HG03097 (cell line): ENCODE data around the gene MEIS2.

ENCODE experiments used
- ATAC-seq: cut with Tn5 transposase; IDR thresholded peaks from one replicate; pipeline ENCODE4 v1.9.1; 2021; ENCODE audit not compliant: unreplicated experiment, low FRiP score

Gene MEIS2

DNA sequence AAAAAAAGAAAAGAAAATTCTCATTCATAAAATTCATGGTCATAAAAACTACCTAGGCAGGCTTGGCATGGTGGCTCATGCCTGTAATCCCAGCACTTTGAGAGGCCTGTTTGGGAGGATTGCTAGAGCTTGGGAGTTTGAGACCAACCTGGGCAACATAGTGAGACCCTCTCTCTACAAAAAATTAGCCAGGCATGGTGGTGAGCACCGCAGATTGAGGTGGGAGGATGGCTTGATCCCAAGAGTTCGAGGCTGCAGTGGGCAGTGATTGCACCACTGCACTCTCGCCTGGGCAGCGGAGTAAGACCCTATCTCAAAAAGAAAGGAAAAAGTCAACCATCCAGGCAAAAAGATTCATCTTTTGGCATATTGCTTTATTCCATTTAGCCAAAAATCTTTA, 58.5 kb downstream of the MEIS2 start:
- ATAC-seq, result no peak

DNA sequence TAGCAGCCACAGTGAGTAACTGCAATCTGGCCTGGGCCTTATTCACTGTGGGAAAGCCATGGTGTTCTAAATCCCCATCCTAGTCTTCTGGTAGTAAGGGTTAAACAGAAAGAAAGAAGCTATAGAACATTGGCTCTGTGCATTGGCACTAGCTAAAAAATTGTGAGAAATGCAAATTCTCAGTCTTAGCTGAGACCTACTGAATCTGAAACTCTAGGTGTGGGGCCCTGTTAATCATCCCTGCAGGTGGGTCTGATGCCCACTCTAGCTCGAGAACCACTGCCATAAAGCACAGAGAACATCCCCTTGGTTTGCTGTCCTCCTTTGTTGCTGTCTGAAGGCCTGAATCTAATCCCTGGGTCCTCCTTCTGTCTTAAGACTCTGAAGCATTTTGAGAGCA, 59.3 kb downstream of the MEIS2 start:
- no peak for ATAC-seq

DNA sequence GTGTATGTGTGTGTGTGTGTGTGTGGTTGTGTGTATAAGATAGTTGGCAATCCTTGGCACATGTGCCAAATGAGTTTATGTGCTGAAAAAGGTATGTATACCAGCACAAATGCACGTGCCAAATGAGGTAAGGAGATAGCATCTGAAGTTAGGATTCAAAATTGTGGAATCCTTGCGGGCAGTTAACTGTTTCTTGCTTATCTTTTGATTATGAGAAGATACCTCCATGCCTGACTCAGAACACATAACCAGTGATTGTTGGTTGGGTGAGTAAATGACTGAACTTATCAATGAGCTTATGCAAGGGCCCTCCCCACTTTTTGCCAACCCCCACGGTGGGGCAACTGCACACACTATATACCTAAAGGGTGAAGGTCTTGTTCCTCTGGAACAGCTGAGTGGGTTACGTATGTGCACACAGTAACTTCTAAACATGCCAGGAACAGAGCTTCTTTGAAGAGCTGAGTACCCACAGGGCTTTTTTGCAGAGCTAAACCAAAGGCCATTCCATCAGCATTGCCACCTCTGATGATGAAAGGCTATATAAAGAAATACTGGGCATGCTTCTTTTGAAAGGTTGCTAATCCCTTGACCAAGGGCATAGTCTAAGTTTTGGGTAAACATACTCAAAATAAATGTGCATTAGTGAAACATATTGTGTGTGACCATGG, 60.1 kb downstream of the MEIS2 start:
- no peak for ATAC-seq

DNA sequence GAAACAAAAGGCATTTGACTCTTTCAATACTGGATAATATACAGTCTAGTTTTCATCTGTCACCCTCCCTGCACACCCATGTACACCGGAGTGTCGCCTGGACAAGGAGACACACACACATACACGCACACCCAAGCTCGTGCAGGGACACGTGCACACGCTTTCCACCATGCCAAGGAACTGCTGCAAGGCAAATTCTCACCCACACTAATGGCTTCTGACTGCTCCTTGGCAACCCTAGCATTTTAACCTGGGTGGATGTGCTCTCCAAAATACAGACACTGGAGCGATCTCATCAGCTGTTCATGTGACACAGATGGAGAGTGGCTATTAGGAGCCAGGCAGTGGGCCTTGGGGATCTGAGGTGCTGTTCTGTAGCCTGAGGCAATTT, 61.6 kb downstream of the MEIS2 start:
- no peak for ATAC-seq

DNA sequence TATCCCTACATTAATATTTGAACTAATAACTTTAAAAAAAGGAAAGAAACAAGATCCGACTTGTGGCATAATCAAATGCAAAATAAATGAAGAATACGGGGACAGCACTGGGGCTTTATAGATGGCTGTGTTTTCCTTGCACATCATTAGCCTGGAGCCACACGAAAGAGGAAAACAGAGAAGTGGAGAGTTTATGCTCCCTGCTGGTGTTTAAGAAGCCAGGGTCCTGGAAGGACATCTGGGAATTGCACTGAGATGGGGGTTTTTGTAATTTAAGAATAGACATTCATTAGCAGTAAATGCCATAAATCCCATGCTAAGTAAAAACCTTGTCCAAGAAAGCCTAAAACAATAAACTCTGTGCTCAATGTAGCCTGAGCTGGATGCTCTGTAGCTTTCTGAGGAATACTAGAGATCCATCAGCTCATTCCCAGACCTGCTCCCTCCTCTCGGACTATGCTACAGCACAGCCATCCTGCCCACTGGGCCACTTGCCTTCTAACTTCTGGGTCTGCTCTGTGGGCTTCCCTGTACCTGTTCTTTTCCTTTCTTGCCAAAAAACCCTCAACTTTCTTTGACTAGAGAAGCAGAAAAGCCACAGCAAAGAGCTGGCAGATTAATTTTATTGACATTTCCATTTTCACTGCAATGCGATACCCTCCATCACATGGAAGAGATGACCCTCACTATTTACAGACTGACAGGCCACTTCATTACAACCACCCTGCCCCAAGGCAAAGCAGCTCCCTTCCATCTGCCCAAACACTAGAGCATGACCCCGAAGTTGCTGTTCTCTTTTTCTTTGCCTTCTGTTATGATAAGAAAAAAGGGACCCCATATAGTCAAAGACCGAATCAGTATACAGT, 62.3 kb downstream of the MEIS2 start:
- no peak for ATAC-seq

DNA sequence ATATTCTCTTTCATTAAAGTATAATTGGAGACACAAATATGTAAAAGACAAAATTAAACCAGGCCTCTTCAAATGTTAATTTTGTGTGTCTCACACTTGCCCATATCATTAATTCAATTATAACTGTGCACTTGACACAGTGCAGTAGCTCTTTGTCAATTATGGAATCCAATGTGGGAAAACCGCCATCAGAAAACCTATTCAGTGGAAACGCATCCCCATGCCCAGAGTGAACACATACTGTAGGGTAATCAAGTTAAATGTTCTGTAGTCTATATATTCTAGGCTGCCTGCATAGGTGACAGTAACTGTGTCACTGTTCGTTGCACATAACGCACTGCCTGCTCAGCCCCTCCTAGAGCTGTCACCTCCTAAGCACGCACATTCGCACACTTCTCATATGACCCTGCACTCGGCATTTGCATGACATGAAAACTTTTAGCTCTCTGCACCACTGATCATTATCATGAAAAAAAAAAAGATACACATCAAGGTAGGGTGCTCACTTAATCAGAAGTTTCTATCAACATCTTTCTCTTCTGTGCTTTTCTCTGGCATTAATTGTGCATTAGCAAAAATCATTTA, 63.2 kb downstream of the MEIS2 start:
- no peak for ATAC-seq

DNA sequence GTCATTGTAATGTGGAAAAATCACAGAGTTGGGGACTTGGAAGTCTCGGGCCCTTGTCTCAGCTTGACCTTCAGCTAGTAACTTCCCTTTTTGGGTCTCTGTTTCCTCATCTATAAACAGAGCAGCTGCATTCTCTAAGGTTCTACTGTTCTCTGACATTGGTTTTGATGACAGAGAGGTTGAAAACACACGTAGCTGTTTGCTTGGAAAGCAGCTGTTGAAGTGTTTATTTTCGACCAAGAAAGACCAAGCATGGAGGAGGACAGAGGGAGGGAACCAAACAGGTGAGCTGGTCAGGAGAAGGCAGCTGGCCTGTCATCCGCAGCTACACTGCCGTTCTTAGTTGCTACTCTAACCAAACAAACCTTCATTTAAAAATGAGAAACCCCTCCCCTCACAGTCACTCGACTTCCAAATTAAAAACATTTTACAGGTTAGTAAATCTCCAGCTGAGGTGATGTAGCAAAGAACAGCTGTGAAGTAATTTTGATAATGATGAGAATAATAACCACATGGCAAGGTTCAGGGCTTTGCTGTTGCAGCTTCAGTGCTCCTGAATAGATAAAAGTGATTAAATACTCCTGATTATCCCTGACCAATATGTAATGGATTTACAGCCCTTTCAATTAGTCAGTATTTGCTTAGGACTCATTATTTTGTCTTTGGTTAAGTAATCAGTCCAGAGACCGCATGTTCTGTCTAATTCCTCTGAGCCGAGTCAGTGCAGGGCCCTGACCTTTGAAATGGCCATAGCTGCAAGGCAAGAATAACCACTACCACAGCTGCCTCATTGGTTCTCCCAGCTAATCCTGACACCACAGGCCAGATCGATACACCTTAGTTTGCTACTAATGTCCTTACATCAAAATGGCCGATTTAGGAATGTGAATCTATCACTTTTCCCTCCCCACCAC, 65.3 kb downstream of the MEIS2 start:
- ATAC-seq, result no peak

DNA sequence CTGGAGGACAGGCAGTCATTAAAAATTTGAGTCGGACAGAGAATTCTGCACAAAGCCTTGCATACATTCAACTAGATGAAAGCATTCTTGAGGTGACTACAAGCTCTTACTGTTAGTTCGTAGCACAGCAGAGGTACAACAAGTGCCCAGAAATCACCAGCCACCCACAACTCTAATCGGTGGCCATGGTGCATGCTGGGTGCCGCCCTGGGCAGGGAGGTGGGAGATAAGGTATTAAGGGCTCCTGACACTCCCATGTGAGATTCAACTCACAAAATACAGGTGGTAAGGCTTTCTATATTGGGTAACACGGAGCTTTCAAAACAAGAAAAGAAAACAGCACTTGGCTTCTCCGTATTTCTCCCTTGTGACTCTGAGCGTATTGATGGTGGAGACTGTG, 66.0 kb downstream of the MEIS2 start:
- ATAC-seq, result no peak

DNA sequence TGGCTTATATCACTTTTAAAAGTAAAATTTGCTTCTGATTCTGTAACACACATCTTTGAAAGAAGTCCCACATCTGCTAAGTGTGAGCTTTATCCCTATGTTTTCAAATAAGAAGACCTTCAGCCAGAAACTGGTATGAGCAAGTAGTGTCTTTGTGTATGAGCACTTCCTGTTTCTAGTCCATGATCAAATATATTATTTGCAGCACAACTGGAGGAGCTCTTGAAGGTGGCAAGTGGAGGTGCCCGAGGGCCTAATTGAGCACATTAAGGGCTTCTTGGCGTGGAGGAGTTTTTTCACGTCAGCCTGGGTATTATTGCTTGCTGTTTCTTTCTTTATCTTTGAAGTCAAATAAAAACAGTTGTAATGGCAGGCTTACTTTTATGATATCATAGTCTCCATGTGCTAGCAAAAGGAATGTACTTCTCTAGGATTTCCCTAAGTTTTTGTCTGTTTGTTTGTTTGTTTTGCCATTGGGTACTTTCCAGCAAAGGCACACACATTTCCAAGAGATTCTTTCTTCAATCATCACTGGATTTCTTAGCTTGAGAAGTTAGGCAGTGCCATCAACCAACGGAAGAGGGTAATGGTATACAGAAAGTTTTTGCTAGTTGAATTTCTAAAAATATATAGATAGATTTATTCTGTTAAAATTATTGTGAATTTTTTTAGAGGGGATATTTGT, 68.1 kb downstream of the MEIS2 start:
- ATAC-seq, result no peak

DNA sequence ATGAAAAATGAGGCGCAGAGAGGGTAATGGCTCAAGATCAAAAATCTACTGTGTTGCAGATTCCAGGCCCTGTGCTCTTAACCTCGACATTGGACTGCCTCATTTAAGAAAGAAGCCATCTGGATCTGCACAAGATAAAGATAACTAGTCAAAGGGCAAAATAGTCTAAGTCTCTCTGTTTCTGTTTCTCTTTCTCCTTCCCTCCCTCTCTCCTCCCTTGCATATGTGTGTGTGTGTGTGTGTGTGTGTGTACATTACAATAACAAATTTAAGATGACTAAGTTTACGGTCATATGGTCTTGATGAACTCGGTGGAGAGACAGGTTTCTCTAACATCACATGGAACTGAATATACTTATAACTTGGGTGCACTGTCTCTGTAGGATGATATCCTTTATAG, 69.2 kb downstream of the MEIS2 start:
- no peak for ATAC-seq

DNA sequence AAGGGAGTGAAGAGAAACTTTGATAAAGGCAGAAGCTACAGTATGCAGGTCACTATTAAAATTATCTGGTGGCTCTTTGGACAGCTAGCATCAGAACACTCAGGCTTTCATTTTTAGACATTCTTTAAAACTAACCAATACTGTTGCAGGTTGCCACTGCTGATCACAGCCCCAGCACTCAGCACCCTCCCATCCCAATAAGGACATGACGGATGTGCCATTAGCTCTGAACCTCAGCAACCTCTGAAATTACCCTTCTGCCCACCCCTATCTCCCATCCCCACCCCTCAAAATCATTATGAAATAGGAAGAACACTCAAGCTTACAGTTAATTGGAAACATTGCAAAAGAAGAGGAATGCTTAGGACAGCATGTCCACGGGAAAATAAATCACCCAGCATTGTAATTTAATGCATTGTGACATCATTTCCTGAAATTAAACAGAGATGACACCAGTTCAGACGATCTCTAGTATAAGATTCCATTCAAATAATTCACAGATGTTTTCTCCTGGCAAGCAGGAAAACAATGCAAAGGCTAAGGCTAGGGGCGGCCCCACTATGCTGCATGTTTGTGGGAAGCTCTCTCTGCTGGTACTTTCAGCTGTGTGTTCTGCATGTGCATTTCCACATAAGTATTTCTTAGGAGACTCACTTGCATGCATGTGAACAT, 71.6 kb downstream of the MEIS2 start:
- ATAC-seq, result no peak

DNA sequence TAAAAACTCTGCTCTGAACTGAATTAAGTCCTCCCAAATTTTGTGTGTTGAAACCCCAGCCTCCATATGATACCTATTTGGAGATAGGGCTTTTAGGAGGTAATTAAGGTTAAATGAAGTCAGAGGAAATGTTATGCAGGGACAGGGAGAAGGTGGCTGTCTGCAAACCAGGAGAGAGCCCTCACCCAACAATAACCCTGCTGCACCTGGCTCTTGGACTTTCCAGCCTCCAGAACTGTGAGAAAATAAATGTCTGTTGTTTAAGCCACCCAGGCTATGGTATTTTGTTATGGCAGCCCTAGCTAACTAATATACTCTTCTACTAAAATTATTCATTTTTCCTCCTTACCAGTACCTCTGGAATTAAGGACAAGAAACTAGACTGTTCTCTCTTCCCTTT, 79.5 kb downstream of the MEIS2 start:
- no peak for ATAC-seq

DNA sequence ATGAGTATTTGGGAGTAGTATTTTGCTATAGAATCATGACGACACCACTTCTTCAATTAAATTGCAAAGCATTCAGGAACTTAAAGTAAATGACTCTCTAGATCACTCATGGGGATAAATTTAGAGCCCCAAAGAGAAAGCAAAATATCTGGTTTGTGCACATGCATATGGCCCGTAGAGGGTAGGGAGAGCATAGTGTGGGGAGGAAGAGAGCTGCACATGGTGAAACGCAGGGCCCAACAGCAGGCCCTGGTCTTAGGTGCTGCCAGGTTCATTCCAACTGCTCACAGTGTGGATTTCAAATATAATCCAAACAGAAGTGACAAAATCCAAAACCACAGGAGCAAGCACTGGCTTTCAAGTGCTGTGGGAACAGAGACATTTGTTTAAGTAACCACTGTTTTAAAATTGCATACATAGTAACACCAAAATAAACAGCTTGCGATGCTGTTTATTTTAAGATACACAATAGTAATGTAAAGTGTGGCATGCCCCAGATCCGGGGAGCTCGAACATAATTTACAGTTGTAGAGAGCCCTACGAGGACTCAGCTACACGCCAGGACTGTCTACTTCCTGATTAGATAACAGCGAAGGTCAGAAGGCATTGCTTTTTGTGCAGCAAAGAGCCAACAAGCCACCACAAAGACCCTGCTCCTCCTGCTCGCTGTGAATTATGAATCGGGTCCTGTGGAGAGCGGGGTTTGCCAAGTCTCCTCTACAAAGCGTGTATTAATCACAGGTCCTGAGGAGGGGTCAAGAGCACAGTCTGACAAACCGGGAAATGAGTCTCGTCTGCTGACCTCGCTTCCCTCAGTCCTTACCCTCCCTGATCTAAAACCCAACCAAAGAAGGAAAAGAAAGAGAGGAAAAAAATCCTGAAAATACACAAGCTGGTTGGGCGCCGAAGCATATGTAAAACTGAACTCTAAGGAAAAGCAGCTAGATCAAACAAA, 80.6 kb downstream of the MEIS2 start:
- ATAC-seq, result no peak

DNA sequence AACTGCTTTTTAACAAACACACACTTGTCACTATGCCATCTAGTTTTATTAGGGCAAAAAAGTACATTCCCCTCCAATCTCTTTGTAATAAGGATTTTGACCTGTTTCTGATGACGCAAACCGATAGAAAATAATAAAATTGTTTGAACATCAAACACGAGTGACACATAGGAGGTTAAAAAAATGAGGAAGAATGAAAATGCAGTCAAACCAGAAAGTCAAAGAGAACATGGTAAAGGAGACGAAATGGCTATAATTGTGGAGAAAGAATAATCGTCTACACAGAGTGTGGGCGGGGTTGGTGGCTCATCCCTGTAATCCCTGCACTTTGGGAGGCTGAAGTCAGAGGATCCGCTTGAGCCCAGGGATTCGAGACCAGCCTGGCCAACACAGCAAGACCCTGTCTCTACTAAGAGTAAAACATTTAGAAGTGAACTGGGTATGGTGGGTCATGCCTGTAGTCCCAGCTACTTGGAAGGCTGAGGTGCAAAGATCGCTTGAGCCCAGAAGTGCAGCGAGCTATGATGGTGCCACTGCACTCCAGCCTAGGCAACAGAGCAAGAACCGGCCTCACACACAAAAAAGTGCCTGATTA, 83.2 kb downstream of the MEIS2 start:
- no peak for ATAC-seq

DNA sequence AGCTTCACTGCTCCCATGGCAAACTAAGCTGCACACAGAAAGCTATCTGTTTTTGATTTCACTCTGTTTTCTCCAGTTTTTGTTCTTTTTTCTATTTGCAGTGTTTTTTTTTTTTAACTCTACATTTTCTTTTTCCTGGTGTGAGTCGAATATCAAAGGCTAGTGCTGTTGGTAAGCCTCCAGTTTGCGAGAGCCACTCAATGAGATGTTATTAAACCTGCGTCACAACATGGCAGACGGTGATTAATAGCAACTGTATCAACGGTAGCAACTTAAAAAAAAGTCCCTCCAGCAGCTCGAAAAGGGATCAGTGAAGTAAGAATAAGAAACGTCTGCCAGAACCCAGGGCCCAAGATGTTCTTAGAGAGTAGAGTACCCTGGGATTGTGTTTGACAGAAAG, 84.1 kb downstream of the MEIS2 start:
- ATAC-seq, result no peak

DNA sequence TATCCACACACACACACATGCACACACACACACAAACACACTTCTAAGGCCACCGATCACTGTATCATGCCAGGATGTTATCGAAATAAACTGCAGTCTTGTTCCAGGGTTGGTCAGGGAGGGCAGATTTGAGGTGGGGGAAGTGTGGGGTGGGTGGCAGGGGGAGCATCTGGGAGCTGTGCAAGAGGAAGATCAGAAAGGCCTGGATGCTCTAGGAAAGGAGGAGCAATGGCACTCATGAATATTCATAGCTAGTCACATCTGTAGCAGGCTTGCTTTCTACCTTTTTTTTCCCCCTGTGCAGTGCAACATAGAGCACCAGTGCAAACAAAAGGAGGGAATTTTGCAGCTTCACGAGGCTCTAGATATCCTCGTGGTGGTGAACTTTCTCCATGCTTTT, 84.9 kb downstream of the MEIS2 start:
- ATAC-seq, result no peak

DNA sequence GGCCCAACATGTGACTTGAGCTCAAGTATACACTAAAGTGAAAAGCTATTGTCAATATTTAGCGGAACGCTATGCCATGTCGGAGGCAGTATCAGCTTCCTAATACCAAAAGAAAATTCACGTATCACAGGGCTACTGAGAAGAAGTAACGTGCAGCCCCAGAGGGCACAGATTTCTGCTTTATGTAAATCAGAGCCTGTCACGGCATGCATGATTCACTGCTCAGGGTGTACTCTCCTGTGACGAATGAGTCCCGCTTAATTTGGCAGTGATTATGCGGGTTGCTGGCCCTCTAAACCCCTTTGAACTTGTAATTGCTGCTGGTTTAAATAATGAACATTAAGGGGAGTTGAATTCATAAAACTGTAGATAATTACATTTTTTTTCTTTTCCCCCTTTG, 85.3 kb downstream of the MEIS2 start:
- ATAC-seq, result no peak

DNA sequence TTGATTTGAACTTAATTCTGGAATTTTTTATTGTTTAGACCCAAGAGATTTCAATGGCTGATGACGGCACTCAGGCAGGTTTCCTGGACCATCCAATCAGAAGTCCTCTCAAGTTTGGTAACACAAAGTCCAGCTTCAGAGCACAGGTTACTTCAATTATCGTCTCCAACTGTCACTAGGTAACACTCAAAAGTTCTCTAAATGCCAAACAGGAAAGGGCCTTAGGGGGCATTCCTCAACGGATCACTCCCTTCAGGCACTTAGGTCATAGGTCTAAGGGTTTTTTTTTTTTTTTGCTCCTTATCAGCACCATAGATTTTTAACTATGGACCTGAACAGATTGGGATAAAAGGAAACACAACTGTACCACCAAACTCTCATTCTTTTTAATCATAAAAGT, 85.8 kb downstream of the MEIS2 start:
- ATAC-seq, result no peak
